GM21529 (cell line): ENCODE results near the gene DPYD.

Source experiments
- ATAC-seq: cut with Tn5 transposase; IDR thresholded peaks from one replicate; pipeline ENCODE4 v1.9.1; 2021; ENCODE audit not compliant: unreplicated experiment

DPYD gene

GRCh38 chr1:97332716-97333115 is 588.1 kb downstream of the DPYD start:
- no peak for ATAC-seq

GRCh38 chr1:97331165-97331564 is 589.7 kb downstream of the DPYD start:
- no peak for ATAC-seq

GRCh38 chr1:97314685-97315084 is 606.1 kb downstream of the DPYD start:
- no peak for ATAC-seq

DNA sequence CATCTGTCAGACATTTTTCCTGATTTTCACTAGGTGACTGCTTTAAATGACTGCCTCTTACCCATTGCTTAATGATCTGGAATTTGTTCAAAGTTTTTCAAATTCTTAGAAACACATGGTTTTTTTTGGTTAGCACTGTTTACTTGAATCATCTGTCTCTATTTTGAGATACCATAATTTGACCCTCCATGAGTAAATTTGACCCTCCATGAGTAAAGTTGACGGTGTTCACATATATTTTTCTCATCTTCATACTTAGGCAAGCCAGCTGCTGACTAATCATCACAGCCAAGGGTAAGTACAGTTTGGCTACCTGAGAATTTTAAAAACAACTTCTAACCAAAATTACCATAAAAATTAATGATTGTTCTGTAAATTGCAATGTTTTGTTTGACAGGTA is 612.7 kb downstream of the DPYD start:
- ATAC-seq = no peak

GRCh38 chr1:97307568-97307967 is 613.3 kb downstream of the DPYD start:
- ATAC-seq = no peak

DNA sequence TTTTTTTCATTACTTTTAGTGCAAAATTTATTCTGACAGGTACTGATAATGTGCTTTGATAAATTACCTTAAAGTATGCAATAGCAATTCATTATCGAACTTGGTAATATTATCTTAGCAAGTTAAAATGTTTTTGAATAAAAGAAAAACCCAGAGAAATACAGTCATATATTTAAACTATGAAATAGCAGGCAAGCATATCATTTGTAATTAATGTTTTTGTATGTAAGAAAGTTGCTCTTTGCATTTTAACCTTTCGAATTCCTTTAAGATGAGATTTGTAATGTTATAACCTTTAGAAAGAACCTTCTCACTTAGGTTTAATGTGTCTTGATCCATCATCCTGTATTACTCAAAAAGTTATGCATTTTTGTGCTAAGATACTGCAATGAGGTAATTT is 613.7 kb downstream of the DPYD start:
- no peak for ATAC-seq

DNA sequence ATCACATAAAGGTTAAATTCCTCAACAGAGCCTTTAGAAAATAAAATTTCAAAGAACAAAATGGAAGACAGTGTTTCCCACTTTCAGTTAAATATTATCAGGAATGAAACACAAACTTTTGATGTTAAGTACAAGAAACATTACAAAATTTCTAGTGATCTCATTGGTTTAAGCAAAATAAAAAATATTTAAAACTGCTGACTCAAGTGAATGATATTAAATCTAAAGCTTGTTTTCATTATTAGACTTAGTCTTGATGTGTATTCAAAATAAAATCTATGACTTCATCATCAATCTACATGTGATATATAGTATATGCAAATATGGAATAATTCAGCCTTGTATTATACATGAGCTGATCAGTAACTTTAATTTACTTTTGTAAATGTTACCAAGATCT is 614.3 kb downstream of the DPYD start:
- no peak for ATAC-seq

GRCh38 chr1:97304366-97304765 is 616.5 kb downstream of the DPYD start:
- ATAC-seq = no peak

DNA sequence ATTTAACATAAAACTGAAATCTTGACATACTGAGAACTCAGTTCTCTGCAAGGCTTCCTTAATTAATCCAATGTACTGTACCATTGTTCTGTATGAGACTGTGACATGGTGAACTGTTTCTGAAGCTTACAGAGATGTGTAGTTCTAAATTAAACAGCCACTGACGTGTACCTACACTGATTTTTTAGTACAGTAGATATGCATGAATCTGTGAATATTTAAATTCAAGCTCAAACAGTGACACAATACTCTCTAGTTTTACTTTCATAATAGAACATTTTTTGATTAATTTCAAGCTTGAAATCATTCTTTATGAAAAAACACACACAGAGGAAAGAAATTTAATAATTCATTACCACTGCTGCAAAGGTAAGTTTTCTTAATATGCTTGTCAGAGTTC is 621.9 kb downstream of the DPYD start:
- no peak for ATAC-seq

DNA sequence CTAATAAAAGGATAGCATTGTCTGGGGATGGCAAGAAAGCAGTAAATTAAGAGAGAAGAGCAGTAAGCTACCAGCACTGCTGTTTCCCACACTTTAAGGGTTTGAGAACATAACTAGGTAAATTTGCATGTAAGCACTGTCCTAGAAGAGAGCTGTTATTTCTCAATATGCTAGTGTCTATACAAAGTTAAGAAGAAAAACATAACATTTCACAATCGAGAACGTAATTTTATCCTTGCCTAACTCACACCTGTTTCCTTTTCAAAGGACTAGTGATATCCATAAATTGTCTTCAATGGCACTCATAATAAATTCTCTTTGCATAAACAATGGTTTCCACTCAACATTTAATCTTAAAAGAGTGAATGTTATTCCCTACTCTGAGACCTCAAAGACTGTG is 623.2 kb downstream of the DPYD start:
- no peak for ATAC-seq

DNA sequence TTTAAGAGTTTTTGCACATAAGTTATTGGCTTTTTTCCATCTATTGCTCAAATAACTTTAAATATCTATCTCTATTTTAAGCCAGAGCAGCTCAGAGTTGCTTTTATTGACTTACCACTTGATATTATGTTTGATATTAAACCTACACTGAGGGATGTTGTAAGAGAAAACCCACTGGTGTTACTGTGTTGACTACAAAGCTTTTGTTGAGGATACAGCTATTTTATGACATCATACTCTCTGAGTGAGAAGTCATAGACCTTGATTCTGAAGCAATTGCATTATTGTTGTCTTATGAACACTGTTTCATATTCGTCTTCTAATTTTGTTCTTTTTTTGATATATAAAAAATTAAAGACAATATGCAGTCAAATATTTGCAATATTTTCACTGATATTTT is 638.9 kb downstream of the DPYD start:
- no peak for ATAC-seq

DNA sequence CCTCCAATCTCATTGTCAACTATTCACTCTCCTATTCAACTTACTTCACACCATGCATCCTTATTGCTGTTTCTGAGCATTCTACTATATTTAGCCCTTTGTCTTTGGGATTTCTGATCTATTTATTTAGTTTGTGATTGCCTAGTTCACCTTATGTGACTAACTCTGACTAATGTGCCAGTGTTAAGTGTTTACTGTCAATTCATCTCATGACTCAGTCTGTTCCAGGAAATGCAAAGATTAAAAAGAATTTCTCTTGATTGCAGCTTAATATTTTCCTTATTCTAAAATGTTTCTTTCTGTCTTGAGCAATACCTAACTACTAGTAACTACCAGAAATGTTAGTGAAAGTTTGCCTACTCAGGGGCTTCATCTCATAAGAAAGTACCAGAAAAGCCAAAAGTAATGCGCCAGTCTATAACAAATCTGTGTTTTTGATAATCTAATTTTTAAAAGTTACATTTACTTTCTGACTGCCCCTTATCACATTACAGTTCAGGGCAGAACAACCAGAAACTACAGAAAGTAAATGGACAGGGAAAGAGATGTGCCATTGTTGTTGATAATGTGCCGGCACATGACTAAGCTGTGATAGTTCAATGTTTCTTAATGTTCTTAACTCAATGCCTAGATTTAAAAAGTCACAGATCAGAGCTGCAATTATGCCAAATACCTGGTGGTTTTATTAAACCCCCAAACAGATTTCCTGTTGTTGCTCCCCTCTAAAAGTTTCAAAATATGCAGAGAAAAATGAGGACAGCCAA is 642.8 kb downstream of the DPYD start:
- ATAC-seq = no peak

GRCh38 chr1:97271916-97272788 is 648.7 kb downstream of the DPYD start:
- ATAC-seq = no peak

- ATAC-seq = no peak
Observed at GRCh38 chr1:97270508-97271307, 650.1 kb downstream of the DPYD start.

GRCh38 chr1:97265630-97266029 is 655.2 kb downstream of the DPYD start:
- no peak for ATAC-seq

DNA sequence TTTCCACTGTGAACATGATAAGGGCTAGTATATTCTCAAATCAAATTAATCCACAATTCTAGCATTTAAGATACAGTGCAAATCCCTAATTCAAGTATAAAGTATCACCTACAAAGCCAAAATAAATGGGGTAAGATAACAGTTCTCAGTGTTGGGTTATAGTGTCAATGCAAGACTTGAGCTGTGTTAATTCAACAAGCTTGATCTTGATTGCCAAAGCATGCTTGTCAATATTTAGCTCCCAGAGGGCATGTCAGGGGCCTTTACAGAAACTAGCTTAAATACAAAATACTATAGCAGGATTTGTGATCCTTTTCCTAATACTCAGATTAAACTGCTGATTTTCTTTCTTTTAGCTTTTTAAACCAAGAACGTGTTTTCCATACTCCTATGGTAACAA is 658.0 kb downstream of the DPYD start:
- ATAC-seq = no peak

DNA sequence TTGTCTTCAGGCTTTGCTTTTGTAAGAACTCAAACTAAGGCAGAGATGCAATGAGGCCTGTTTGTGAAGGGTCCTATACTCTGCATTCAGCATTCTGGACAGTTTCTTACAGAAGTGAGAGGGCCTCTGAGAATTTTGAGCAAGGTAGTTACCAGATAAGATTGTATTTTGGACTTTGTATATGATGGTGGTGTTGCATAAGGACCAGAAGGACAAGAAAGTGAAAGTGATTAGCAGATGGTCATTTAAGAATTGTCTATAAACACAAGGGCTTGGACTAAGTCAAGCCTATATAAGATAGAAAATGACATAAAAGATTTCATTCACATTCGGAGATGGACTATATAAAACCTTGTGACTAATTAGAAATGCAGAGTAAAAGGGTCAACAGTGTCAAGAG is 662.2 kb downstream of the DPYD start:
- ATAC-seq = no peak

GRCh38 chr1:97254731-97255463 is 665.9 kb downstream of the DPYD start:
- ATAC-seq = no peak

DNA sequence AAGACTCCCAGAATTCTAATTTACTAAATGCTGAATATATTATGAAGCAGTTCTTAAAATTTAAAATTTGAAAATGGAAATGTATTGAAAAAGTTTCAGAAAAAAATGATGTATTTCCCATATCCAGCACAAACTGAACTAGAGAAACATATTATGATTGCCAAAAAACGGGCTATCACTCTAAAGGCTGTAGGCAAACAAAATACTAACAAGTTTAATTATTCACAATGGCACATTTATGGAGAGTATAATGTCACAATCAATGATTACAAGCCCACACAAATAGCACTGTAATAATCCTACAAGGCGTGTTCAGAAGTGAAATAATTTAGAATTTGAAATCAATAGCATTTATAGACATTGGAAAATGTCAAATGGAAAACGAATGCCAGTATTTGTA is 667.9 kb downstream of the DPYD start:
- no peak for ATAC-seq

DNA sequence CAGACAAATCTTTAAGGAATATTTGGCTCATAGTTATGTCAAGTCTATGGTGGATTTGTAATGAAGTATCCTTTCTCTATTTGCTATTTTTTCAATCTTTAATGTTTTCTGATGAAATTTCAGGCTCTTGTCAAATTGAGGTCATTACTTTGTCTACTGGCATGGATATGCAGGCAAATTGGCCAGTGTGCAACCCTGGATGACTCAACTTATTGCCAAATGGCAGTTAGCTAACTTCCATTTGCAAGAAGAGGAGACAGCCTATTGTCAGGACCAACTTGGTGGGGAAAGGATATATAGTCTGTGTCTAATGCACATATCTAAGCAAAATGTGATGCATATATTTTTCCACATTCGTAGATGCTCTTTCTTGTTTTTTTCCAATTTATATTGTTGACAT is 668.8 kb downstream of the DPYD start:
- ATAC-seq = no peak

DNA sequence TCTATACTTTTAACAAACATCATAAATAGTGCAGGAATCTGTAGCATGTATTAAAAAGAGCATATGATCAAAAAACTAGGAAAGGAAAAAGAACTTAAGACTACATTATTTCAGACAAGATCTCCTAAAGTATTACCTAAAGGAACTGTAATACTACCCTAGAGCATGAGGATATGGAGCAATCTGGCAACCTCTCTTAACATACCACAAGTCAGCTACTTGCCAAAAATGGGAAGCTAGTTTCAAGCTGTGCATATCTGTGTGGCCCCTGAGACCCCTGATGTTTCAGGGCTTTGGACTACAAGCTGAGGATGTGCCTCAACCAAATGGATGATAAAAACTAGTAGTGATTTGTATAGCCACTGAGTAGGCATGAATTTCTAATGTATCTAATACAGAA is 673.6 kb downstream of the DPYD start:
- ATAC-seq = no peak
